Ramos (cell line): ENCODE results near the gene ACTR1A.
"Not testable (repeated sequence)": the region's sequence is repeated elsewhere in the genome, so short reads cannot be mapped to it uniquely, and the experiment has no call there.

ENCODE experiments used
- in situ Hi-C: fragments of 300-500 bp; cut with MboI; formaldehyde crosslinking; loops from one replicate; pipeline ENCODE4 v1.14.3; 2022; ENCODE audit warnings: low sequenced_read_pairs; ENCODE audit not compliant: unreplicated experiment

The ACTR1A gene

DNA sequence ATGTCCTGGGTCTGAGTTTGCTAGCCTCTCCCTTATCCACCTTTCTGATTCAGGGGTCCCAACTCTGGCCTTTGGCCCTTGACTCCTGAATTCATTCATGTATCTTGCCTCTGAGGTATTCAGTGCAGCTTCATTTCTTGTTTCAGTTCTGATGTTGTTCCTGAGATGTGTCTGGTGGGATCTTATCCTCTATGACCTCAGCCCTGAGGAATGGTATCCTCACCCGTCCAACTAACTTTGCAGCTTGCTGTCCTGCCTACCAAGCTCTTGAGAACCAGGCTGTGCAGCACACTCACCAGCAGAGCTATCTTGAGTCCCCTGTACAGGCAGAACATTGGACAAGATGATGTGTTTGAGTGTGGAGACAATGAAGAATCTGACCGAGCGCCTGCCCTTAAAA, 15.0 kb upstream of the ACTR1A start:
- in situ Hi-C loops, result no loop called here

GRCh38 chr10:102515724-102516123, 13.2 kb upstream of the ACTR1A start:
- in situ Hi-C loops, result no loop called here

DNA sequence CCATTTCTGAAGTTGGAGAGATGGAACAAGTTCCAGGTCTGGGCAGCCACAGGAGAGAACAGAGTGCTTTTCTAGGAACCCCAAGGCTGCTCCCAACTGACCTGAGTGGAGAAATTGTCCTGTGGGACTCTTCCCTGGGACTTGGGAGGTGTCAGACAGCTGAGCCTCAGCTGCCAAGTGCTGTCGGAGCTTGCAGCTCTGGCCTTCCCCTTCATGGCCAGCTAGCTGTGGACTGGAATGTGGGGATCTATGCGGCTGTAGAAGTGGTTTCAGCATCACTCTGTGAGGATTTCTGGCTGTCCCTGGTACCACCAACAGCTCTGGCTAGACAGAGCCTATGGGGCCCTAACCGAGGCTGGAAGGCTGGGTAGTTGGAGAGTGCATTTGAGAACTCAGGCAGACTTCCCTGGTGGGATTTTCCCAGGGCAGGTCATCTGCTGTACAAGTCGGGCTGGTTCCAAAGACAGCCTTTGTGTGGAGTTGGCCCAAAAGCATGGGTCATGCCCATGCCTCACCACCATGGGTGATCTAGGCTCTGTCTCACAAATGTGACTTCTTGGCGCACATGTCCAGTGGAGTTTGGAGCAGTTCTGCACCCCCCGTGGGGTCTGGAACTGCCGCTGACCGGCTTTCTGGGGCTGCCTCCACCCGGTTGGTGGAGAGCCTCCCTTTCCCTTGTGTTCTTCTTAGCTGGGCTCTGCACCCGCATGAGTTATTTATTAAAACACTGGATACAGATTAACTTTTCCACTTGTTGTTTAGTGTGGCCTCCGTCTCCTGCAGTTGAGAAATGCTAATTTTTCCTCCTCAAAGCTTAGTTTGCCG, 12.2 kb upstream of the ACTR1A start:
- in situ Hi-C loops, result no loop called here

- in situ Hi-C loops, result no loop called here
Measured at GRCh38 chr10:102511583-102512274, 9.2 kb upstream of the ACTR1A start.

GRCh38 chr10:102509387-102509786, 6.9 kb upstream of the ACTR1A start:
- in situ Hi-C loops, result no loop called here

DNA sequence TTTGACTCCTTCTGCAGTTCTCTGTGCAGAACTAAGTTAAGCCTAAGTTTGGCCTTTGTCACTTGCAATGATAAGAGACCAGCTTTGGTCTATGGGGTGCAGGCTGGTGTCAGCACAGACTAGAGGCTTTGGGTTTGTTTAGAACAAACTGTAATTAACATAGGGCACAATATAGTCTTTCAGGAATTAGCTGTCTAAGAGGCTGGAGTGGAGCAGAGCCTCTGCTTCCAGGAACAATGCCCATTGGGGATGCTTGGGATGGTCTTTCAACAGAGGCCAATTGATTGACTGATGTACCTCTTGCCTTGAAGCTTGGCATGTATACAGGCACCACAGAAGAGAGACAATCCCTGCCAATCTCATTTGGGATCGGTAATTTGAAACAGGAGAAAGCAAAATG, 6.0 kb upstream of the ACTR1A start:
- in situ Hi-C loops, result no loop called here

GRCh38 chr10:102507521-102507920, 5.0 kb upstream of the ACTR1A start:
- in situ Hi-C loops, result no loop called here

DNA sequence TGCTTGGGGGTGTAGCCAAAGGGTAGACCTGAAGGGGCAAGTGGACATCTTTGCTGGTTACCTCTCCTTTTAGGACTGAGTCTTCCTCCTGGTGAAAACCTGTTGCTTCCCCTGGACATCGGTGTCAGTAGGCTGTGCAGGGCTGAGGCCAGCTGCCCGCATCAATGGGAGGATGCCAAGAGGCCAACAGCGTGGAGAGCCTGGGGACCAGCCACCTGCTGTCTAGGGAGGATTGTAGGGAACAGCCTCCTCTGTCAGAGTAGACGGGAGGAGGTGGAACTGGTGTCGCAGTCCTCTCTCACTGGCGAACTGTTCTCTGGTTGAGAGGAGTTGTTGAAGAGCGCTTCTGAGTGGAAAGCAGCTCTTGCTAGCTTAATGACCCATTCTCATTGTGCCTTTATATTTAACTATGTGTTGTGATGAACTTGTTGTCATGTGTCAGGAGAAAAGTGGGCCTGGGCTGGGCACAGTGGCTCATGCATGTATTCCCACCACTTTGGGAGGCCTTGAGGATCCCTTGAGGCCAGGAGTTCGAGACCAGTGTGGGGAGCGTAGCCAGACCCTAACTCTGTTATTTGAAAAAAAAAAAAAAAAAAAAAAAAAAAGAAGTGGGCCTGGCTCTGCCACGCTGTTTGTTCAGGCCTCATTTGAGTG, 3.1 kb upstream of the ACTR1A start:
- in situ Hi-C loops, result no loop called here

DNA sequence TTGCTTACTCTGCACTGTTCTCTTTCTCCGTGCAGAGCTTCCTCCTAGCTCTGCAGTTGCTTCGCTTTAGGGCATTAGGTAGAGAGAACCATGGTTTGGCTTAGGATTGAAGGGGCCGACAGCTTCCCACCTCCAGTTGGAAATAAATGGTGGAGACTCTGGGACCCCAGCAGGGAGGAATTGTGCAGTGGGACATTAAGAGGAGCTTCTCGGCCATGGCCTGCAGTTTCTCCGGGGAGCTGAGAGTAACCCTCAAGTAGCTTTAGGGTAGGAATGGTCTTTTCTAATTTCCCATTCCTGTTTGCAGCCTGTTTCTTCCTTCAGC, 2.4 kb upstream of the ACTR1A start:
- in situ Hi-C loops, result no loop called here

DNA sequence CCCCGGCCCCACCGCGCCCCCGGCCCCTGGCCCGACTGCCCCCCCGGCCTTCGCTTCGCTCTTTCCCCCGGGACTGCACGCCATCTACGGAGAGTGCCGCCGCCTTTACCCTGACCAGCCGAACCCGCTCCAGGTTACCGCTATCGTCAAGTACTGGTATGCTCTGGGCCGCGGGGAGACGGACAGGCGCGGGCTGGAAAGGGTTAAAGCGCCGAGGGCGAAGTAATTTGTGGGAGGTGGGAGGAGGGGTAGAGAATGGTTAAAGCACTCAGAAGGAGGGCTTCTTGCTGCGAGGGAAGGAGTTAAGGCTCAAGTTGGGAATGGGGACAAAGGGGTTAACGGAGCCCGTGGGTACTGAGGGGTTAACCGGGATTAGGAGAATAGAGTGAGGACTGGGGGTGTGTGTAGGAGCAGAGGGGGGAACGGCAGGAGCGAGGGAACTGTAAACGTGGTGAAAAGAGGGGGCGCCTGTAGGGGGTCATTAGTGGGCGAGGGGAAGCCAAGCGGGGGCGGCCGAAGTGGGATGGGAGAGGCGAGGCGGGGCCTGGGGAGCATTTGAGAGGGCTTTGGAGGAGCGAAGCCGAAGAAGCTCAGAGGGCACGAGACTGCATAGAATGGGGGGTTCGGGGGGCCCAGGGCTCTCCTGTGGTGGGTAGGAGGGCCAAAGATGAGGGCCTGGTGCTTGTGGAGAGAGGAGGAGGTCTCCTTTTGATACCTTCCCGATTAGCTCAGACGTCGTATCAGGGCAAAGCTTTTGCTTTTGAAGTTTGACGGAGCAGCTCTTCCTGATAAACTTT, 1.9 kb upstream of the ACTR1A start:
- in situ Hi-C loops, result no loop called here

DNA sequence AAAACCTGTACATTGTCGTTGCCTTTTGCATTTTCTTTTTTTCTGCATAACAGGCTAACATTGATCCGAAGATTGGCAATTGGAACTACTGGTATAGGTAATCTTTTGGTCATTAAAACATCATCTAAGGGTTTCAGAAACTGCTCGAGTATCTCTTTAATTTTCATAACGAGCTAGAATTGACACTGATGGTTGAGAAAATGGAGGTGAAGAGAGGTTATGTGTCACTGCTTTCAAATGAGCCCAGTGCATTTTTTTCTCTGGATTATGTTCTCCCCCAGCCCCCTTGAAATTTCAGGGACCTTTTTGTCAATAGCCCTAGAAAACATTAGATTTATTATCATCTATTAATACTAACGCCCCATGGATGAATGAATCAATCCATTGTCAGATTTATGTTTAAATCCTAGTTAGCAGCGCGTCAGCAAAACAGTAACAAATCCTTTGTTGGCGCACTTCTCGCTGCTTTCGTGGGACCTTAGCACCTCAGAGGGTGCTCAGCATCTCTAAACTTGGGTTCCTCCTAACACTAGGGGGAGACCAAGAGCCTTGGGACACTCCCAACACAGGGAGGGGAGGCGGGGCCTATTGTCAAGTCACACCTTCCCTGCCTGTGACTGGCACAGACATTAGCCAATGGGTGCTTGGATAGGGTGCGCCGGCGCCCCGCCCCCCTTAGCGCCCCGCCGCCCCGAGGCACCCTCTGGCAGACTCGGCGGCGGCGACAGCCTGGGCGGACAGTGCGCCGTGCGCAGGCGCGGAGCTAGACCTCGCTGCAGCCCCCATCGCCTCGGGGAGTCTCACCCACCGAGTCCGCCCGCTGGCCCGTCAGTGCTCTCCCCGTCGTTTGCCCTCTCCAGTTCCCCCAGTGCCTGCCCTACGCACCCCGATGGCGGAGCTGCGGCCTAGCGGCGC, 1.0 kb upstream of the ACTR1A start, which contains the start of gene SUFU:
TSS of gene SUFU (plus strand) at position 709 of the 915 bp plus-strand sequence. CDS start at position 890, 181 bp downstream.
- in situ Hi-C loops, result no loop called here

- in situ Hi-C loops, result no loop called here
Measured at GRCh38 chr10:102502029-102502336, 529 bp downstream of the ACTR1A start.

GRCh38 chr10:102501201-102502028, 1.1 kb downstream of the ACTR1A start:
- in situ Hi-C loops, result no loop called here

GRCh38 chr10:102500686-102501085, 1.8 kb downstream of the ACTR1A start:
- in situ Hi-C loops, result not testable (repeated sequence)

DNA sequence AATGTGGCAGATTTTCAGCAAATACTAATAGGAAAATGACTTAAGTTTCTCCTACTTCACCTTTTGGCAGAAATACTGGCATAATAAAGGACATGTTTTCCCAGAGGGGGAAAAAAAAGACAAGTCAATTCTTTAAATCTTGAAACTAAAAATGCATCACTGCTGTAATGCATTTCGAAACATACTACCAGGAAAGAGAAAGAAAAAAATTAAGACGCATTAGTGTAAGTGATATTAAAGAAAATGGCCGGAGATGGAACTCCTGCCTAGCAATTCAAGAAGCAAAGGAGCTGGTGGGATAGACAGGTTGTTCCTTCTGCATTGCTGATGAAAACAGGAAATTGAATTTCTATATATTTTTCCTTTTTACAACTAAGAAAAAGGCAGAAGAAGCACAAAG, 3.2 kb downstream of the ACTR1A start:
- in situ Hi-C loops, result no loop called here

GRCh38 chr10:102497545-102497944, 5.0 kb downstream of the ACTR1A start:
- in situ Hi-C loops, result no loop called here

GRCh38 chr10:102493771-102494170, 8.7 kb downstream of the ACTR1A start:
- in situ Hi-C loops, result no loop called here

DNA sequence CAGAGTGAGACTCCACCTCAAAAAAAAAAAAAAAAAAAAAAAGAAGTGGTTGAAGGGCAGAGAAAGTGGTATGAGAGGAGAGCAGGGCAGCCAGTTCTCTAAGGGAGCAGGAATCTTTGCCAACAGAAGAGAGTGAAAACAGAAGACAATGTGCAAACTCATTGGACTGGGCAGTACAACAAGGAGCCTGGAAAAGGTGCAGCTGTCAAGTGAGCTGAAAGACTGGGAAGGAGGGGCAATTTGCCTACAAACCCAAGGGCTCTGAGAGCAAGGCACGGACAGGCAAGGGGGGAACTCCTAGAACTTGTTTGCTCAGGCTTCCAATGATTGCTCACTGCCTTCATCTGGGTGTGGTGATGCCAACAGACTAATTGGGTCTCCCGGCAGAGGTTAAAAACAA, 9.5 kb downstream of the ACTR1A start:
- in situ Hi-C loops, result no loop called here
